Activated T-helper 17 cell treated with anti-CD3 and anti-CD28 coated beads, Interleukin-2, amount 50 U/mL, for 72 hours (primary cell): ENCODE measurements around the gene PEX19. TPM values are rescaled to one million over a fixed set of nuclear protein-coding genes. Genes with fewer than 3 reads are reported as not detected.
"Not testable (repeated sequence)": the region's sequence is repeated elsewhere in the genome, so short reads cannot be mapped to it uniquely, and the experiment has no call there.

Source experiments
- ATAC-seq: fragments of 150-1000 bp; cut with Tn5 transposase; replicated peaks from 2 replicates; pipeline ENCODE4 v1.10.0; 2021; ENCODE audit warnings: mild to moderate bottlenecking, moderate library complexity
- H3K27ac Mint-ChIP-seq: one replicate; pipeline ENCODE4 v1.8.0; 2022; ENCODE audit warnings: mixed read lengths
- H3K27me3 Mint-ChIP-seq: one replicate; pipeline ENCODE4 v1.8.0; 2022; ENCODE audit warnings: mixed read lengths
- H3K36me3 Mint-ChIP-seq: one replicate; pipeline ENCODE4 v1.8.0; 2022; ENCODE audit warnings: low read depth, mild to moderate bottlenecking, mixed read lengths
- H3K4me1 Mint-ChIP-seq: one replicate; pipeline ENCODE4 v1.8.0; 2022; ENCODE audit warnings: mixed read lengths
- H3K4me3 Mint-ChIP-seq: one replicate; pipeline ENCODE4 v1.8.0; 2022; ENCODE audit warnings: mild to moderate bottlenecking, mixed read lengths
- H3K9me3 Mint-ChIP-seq: one replicate; pipeline ENCODE4 v1.8.0; 2022; ENCODE audit warnings: mixed read lengths
- total RNA-seq, 2 donors: library from RNA; stranded (reverse); gene quantifications; one replicate each; pipeline ENCODE4 v1.2.3, GENCODE V29; 2022

PEX19 gene
- total RNA-seq, 2 donors from 2014 or later: 48.3 to 61.4 TPM

DNA sequence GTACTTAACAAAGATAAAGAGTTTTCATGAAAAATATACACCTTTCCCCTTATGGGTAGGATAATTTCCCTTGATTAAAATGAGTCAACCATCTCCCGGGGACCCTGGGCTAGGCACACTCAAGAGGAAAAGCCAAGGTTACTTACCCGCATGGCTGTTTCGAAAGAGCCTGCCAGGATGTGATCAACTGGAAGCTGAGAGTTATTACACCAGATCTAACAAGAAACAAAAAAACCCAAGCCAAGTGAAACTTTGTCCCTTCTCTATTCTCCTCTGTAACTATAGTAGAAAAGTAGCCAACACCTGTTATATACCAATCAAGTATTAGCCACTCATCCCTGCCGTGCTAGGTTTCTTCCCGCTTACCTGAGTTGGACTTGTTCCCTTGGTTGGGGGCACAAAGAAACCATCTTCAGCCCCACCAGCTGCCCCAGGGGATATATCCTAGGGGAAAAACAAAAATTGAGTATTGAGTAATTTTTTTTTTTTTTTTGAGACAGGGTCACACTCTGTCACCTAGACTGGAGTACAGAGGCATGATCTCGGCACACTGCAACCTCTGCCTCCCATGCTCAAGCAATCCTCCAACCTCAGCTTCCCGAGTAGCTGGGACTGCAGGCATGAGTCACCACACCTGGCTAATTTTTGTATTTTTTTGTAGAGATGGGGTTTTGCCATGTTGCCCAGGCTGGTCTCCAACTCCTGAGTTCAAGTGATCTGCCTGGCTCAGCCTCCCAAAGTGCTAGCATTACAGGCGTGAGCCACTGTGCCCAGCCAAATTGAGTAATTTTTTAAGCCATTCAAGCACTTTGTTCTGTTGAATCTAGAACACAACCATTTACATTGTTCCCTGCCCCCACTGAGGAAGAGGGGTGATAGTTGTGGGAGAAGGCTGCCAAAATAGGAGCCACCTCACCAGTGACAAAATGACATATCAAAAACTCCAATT, 8.4 kb upstream of the PEX19 start:
- no peak for ATAC-seq
- H3K4me1 Mint-ChIP-seq: peaks cover 4% of the 10 kb centered on the region
- peaks cover 99% of the 10 kb centered on the region for H3K36me3 Mint-ChIP-seq
- H3K4me3 Mint-ChIP-seq: no peak overlapping the region
- no peaks in the 10 kb centered on the region for H3K27me3 Mint-ChIP-seq
- H3K27ac Mint-ChIP-seq: no peak overlapping the region
- no peaks in the 10 kb centered on the region for H3K9me3 Mint-ChIP-seq

DNA sequence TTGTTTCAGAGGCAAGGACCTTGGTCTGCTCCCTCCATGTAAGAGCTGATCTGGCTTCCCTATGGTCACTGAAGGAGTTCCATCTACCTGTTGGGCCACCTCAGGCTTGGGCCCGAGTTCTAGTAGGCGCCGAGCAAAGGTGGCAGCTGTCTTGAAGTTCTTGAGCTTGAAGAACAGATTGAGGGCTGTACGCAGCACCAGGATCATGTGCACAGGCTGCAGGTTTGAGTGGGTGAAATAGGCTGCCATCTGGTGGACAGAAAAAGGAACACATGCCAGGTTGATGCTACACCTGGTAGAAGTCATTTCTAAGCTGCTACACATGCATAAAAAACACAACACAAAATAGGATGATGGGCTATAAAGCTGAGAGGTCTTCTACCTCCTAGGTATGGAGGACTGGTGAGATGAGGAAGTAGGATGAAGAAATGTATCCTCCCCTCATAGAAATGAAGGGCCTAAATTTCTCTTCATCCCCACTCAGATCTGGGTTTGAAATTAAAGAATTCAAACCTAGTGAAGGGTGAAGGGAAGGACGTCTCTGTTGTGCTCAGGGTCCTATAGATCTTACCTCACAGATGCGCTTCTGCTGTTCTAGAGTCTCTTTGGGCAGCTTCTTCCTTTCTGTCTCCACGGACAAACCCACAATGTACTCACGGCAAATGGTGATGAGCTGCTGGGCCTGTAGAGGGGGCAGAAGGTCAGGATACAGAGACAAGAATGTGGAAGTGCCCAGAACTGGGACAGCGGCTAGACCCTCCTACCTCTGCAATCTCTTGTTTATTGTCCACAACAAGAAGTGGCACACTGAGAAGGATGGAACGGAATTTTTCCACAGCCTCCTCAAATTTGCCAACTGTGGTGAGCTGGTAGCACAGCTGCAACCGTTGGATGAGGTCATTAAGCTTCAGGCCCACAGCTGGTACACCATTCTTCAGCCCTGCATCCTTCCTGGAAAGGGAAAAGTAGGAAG, 6.6 kb upstream of the PEX19 start:
- H3K4me1 Mint-ChIP-seq: peaks cover 4% of the 10 kb centered on the region
- ATAC-seq: peak; percentile 96
- H3K36me3 Mint-ChIP-seq: peaks cover 92% of the 10 kb centered on the region
- H3K4me3 Mint-ChIP-seq: no peak overlapping the region
- H3K9me3 Mint-ChIP-seq: no peaks in the 10 kb centered on the region
- no peaks in the 10 kb centered on the region for H3K27me3 Mint-ChIP-seq
- no peak overlapping the region for H3K27ac Mint-ChIP-seq

DNA sequence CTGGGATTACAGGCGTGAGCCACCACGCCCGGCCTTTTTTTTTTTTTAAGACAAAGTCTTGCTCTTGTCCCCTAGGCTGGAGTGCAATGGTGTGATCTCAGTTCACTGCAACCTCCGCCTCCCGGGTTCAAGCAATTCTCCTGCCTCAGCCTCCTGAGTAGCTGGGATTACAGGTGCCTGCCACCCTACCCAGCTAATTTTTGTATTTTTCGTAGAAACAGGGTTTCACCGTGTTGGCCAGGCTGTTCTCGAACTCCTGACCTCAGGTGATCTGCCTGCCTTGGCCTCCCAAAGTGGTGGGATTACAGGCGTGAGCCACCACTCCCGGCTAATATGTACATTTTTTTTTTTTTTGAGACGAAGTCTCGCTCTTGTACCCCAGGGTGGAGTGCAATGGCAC, 2.8 kb upstream of the PEX19 start:
- Mint-ChIP-seq H3K36me3 (peaks cover 75% of the 10 kb centered on the region), H3K4me1 (peaks cover 16% of the 10 kb centered on the region)
- not testable (repeated sequence) for H3K27me3 Mint-ChIP-seq, H3K9me3 Mint-ChIP-seq, H3K4me3 Mint-ChIP-seq, ATAC-seq, H3K27ac Mint-ChIP-seq

DNA sequence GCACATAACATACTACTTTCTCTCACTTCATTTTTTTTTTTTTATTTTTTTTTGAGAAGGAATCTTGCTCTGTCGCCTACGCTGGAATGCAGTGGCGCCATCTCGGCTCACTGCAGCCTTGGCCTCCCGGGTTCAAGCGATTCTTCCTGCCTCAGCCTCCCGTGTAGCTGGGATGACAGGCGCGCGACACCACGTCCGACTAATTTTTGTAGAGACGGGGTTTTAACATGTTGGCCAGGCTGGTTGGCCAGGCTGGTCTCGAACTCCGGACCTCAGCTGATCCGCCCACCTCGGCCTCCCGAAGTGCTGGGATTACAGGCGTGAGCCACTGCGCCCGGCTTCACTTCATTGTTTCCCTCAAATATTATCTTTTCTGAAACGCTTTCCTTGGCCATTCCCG, 573 bp upstream of the PEX19 start:
- Mint-ChIP-seq H3K9me3 (no peaks in the 10 kb centered on the region), H3K4me3 (peak overlapping the region; percentile 97), H3K36me3 (peaks cover 75% of the 10 kb centered on the region), H3K4me1 (peaks cover 12% of the 10 kb centered on the region), H3K27ac (peak overlapping the region; percentile 98), H3K27me3 (no peaks in the 10 kb centered on the region)
- no peak for ATAC-seq

DNA sequence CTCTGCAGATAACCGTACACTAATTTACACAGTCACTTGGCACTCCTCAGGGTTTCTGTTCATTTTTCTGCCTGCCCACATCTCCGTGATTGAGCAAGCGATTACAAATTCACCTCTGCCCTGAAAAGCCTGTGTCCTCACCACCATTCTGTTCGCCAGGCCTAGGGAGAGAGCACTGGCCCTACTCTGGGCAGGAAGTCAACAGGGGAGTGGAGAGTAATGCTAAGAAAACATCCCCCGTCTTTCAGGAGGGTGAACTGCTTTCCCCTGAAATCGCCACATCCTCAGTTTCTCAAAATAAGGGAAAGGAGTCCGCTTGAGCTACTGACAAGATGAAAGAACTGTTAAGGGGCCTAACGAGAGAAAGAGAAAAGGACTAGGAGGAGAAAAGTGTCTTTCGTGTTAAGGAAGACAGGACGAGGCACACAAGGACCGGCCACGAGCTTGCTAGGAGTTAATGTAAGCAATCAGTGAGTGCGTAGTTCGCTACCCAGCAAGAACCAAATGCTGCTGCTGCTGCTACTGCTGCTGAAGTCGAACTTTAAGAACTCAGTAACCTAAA, 632 bp downstream of the PEX19 start:
- peaks cover 16% of the 10 kb centered on the region for H3K4me1 Mint-ChIP-seq
- ATAC-seq: peak; percentile 41
- peaks cover 75% of the 10 kb centered on the region for H3K36me3 Mint-ChIP-seq
- H3K27ac Mint-ChIP-seq: peak overlapping the region; percentile 98
- peak overlapping the region; percentile 97 for H3K4me3 Mint-ChIP-seq
- no peaks in the 10 kb centered on the region for H3K27me3 Mint-ChIP-seq
- no peaks in the 10 kb centered on the region for H3K9me3 Mint-ChIP-seq

DNA sequence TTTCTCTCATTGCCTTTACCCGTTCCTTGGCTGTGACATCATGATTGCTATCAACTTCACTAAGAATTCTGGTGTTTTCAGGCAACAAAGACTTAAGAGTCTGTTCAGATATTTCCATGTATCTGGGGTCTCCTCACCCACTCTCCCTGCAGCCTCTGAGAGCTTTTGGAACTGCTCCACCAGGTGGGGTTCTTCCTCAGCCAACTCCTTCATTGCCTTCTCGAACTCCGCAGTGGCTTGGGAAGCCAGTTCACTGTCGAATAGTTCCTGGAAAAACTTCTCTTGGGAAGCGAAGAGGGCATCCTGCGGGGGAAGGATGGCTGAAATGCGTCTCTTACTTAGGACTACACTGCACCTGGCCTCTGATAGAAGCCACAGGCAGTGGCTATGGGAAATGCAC, 2.1 kb downstream of the PEX19 start:
- Mint-ChIP-seq H3K36me3 (peaks cover 76% of the 10 kb centered on the region), H3K9me3 (no peaks in the 10 kb centered on the region), H3K4me3 (no peak overlapping the region), H3K4me1 (peaks cover 16% of the 10 kb centered on the region), H3K27ac (no peak overlapping the region), H3K27me3 (no peaks in the 10 kb centered on the region)
- no peak for ATAC-seq

DNA sequence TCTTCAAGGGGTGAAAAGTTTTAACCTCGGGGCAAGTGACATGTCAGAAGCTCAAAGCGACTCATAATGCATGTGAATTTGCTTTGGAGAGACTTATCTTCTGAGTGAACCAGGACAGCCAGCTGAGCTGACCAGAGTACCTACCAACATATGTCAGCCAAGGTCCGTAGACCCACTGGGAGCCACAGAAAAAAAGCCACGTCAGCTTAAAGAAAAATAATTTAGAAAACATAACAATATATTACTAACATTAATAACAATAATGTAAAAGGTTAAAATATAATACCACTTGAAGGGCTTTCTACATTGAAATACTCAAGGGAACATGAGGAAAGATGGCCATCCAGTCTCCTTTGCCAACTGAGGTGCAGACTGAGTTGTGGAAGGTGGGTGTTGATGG, 6.9 kb downstream of the PEX19 start:
- H3K36me3 Mint-ChIP-seq: peaks cover 69% of the 10 kb centered on the region
- H3K4me1 Mint-ChIP-seq: peaks cover 4% of the 10 kb centered on the region
- ATAC-seq: no peak
- no peak overlapping the region for H3K27ac Mint-ChIP-seq
- no peak overlapping the region for H3K4me3 Mint-ChIP-seq
- H3K27me3 Mint-ChIP-seq: no peaks in the 10 kb centered on the region
- no peaks in the 10 kb centered on the region for H3K9me3 Mint-ChIP-seq

DNA sequence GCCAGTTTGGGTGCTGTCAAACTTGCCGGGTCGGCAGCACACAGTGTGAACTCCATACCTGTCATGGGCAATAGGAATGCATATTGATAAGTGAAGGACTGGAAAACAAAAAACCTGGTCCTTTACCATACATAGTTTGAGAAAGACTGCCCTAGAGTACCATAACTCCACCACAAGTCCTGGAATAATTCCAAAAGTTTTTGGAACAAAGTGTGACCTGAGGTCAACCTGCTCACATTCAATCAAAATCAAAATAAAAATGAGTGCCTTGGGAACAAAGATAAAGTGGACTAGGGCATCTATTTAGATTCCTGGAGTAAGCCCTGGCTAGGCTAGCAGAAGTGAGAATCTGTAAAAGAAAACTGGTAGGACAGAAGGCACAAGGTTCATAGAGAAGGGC, 7.6 kb downstream of the PEX19 start:
- no peaks in the 10 kb centered on the region for H3K9me3 Mint-ChIP-seq
- H3K27ac Mint-ChIP-seq: no peak overlapping the region
- ATAC-seq: no peak
- H3K4me1 Mint-ChIP-seq: peaks cover 4% of the 10 kb centered on the region
- H3K36me3 Mint-ChIP-seq: peaks cover 63% of the 10 kb centered on the region
- H3K27me3 Mint-ChIP-seq: no peaks in the 10 kb centered on the region
- H3K4me3 Mint-ChIP-seq: no peak overlapping the region

DNA sequence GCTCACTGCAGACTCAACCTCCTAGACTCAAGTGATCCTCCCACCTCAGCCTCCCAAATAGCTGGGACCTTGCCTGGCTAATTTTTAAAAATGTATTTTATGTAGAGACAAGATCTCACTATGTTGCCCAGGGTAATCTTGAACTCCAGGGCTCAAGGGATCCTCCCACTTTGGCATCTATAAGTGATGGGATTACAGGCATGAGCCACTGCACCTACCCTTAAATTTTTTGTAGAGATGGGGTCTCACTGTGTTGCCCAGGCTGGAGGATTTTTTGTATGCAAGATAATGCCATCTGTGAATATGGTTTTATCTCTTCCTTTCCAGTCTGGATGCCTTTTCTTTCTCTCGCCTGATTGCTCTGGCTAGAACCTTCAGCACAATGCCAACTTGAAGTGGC, 13.9 kb downstream of the PEX19 start:
- Mint-ChIP-seq H3K4me1 (no peaks in the 10 kb centered on the region), H3K4me3 (no peak overlapping the region), H3K27ac (no peak overlapping the region), H3K36me3 (no peaks in the 10 kb centered on the region), H3K9me3 (no peaks in the 10 kb centered on the region), H3K27me3 (no peaks in the 10 kb centered on the region)
- no peak for ATAC-seq

DNA sequence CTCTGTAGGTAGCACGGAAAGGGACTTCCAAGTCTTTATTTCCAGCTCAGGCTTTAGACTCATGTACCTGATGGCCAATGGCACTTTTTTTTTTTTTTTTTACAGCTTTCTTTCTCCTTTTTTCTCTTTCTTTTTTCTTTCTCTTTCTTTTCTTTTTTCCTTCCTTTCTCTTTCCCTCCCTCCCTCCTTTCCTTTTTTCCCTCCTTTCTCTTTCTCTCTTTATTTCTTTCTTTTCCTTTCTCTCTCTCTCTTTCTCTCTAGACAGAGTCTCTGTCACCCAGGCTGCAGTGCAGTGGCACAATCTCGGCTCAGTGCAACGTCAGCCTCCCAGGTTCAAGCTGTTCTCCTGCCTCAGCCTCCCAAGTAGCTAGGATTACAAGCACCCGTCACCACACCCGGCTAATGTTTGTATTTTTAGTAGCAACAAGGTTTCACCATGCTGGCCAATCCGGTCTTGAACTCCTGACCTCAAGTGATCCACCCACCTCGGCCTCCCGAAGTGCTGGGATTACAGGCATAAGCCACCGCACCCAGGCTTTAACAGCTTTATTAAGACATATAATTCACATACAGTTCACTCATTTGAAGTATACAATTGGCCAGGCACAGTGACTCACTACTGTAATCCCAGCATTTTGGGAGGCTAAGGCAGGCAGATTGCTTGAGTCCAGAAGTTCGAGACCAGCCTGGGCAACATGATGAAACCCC, 17.5 kb downstream of the PEX19 start:
- peaks cover 8% of the 10 kb centered on the region for H3K4me1 Mint-ChIP-seq
- H3K9me3 Mint-ChIP-seq: no peaks in the 10 kb centered on the region
- H3K27ac Mint-ChIP-seq: no peak overlapping the region
- no peak for ATAC-seq
- H3K27me3 Mint-ChIP-seq: no peaks in the 10 kb centered on the region
- H3K4me3 Mint-ChIP-seq: no peak overlapping the region
- H3K36me3 Mint-ChIP-seq: peaks cover 2% of the 10 kb centered on the region

DNA sequence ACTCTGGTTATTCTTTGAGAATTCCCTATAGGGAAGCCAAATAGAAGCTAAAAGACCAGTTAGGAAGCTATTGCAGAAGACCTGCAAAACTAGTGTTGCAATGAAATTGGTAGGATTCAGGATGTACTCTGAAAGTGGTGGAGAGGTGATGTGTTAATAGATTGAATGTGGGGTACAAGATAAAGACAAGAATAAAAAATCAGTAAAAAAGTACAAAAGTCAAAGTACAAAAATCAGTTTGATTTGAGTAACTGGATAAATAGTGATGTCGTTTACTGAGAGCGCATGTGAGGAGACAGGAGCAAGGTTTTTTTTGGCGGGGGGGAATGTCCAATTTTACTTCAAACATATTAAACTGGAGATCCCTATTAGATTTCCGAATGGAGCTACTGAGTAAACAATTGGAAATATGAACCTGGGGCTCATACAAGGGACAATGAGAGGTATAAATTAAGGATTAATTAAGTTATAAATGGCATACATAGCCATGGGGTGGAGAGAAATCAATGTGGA, 20.1 kb downstream of the PEX19 start:
- no peaks in the 10 kb centered on the region for H3K9me3 Mint-ChIP-seq
- H3K4me1 Mint-ChIP-seq: peaks cover 16% of the 10 kb centered on the region
- H3K27me3 Mint-ChIP-seq: no peaks in the 10 kb centered on the region
- no peak overlapping the region for H3K27ac Mint-ChIP-seq
- H3K36me3 Mint-ChIP-seq: peaks cover 26% of the 10 kb centered on the region
- ATAC-seq: no peak
- no peak overlapping the region for H3K4me3 Mint-ChIP-seq

DNA sequence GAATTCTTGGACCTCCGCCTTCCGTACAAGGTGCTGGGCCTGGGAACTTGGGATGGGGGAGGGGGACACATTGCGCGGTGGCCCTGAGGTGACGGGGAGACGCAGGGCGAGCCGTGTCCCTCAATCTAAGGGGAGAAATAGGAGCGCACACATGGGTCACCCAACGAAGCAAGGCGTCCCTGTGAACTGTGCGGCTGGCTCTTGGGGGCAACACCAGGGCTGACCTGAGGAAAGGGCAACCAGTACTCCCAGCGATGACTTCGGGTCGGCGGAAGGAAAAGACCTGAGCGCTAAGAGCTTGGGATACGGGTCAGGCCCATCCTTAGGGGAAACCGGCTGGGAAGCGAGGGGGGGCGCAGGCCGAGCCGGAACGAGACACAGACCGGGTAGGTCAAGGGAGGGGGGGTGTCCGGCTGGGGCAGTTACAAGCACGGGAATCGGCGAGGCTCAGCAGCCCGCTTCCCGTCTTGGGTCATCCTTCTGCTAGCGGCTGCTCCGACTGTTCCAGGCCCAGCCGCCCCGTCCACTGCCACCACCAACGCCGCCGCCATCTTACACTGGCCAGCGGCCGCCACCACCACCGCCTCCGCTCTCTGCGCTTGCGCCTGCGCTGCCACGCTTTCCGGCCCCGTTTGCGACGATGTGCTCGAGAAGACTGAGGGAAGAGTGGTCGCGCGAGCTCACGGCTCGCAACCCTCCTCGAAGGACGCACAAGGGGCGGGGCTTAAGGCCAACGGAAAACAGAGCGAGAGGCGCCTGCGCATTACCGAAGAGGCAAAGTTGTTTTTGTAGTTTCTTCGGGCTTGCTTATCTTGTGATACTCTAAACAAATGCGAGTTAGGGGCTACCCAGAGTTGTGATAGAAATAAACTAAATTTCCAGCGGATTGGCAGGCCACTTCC, 22.8 kb downstream of the PEX19 start, which contains the start of gene DCAF8:
Gene DCAF8, minus strand, starts transcription at position 657 of the 902 bp plus-strand sequence. CDS start 18,541 bp downstream, outside the sequence.
- peaks cover 28% of the 10 kb centered on the region for H3K4me1 Mint-ChIP-seq

DNA sequence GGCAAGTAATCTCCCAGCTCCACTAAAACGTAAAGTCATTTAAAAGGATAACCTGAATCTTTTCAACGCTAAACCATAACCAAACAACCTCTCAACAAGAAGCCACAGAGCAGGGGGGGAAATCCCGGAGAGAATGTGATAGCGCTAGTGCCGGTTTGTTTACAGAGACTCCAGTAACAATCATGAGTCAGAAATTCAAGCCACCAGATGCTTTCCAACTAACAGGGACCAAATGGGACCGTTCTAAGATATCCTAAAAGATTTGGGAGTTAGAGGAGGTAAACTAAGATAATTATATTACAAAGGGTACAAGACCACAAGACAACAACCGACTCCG, 23.4 kb downstream of the PEX19 start:
- peaks cover 28% of the 10 kb centered on the region for H3K4me1 Mint-ChIP-seq
- no peaks in the 10 kb centered on the region for H3K27me3 Mint-ChIP-seq
- peaks cover 51% of the 10 kb centered on the region for H3K36me3 Mint-ChIP-seq
- H3K9me3 Mint-ChIP-seq: no peaks in the 10 kb centered on the region
- H3K4me3 Mint-ChIP-seq: peak overlapping the region; percentile 98
- ATAC-seq: peak; percentile 60
- peak overlapping the region; percentile 99 for H3K27ac Mint-ChIP-seq

More for the DNA sequence above, 22.8 kb downstream of the PEX19 start, which contains the start of gene DCAF8:
- no peaks in the 10 kb centered on the region for H3K9me3 Mint-ChIP-seq
- no peaks in the 10 kb centered on the region for H3K27me3 Mint-ChIP-seq
- peak; percentile 78 for ATAC-seq
- peak within 1 kb of the TSS; percentile 98 for H3K4me3 Mint-ChIP-seq
- H3K36me3 Mint-ChIP-seq: peaks cover 47% of the 10 kb centered on the region
- H3K27ac Mint-ChIP-seq: peak within 1 kb of the TSS; percentile 99
